GM21576 (cell line): Measurements from ENCODE around the gene DOC2A.
"Not testable (repeated sequence)": the region's sequence is repeated elsewhere in the genome, so short reads cannot be mapped to it uniquely, and the experiment has no call there.

Experiments
- ATAC-seq: cut with Tn5 transposase; IDR thresholded peaks from one replicate; pipeline ENCODE4 v1.9.1; 2021; ENCODE audit warnings: mild to moderate bottlenecking, moderate library complexity; ENCODE audit not compliant: unreplicated experiment

DOC2A gene

GRCh38 chr16:30010844-30011713 lies at the start of gene DOC2A:
Gene DOC2A (minus strand): TSS chr16:30011027. CDS start chr16:30010222, 805 bp downstream.
- no peak for ATAC-seq

DNA sequence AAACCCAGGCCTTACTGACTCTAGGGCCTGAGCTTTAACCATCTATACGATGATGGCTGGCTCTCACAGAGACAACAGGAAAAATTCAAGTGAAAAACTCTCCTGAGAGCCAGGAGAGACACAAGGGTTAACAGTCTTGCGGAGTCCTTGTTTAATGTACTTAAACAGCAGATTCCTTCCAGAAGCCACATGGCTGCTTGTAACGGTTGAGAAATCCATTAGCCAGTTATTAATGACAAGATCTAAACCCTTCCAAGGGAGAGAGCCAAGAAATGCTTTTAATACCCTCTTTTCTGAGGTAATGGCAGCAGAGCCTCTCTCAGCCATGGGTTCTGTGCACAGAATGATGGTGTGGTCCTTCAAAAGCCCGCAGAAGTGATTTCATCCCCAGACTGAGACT lies 49.5 kb upstream of the DOC2A start:
- no peak for ATAC-seq

- no peak for ATAC-seq
These were observed 44.2 kb upstream of the DOC2A start for GRCh38 chr16:30054959-30055553.

- ATAC-seq = no peak
These were observed 43.6 kb upstream of the DOC2A start for GRCh38 chr16:30054451-30054850.

DNA sequence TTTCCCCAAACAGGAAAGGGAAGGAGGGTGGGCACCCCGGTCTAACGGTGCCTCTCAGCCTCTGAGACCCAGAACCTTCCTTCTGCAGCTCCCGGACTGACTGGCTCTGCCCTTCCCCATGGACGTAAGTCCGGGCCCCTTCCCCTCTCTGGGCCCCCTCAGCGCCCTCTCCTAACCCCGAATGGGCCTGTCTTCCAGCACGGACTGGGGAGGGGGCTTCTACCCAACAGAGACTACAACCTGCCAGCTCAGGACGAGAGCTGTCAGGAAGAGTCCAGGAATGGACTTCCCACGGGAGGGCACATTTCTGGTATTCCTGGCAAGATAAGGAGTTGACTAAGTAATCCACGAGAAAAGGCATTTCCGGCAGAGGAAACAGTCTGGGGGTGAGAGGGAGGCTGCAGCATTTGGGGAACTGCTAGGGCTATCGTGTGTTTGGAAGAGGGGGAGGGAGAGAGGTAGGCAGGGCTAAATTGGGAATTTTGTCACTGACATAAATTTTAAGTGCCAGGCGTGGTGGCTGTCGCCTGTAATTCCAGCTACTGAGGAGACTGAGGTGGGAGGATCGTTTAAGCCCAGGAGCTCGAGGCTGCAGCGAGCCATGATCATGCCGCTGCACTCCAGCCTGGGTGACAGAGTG lies 42.7 kb upstream of the DOC2A start:
- no peak for ATAC-seq

GRCh38 chr16:30052671-30053372 lies 42.0 kb upstream of the DOC2A start:
- ATAC-seq = peak; percentile 58

DNA sequence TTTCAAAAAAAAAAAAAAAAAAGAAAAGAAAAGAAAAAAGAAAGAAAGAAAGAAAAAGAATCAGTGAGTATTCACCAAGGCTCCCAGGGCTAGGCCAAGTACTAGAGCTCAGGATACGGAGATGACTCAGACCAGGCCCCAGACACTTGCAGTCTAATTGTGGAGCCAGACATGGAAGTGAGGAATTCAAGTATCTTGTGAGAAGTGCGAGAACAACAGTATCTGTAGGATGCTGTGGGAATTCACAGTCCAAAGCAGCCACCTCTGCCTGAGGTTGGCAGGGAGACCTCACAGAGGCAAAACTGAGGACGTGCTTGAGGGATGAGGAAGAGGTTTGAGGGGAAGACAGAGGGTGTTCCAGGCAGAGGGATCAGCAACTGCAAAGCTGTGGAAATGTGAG lies 40.7 kb upstream of the DOC2A start:
- no peak for ATAC-seq

- no peak for ATAC-seq
These were observed 39.0 kb upstream of the DOC2A start for GRCh38 chr16:30049871-30050270.

DNA sequence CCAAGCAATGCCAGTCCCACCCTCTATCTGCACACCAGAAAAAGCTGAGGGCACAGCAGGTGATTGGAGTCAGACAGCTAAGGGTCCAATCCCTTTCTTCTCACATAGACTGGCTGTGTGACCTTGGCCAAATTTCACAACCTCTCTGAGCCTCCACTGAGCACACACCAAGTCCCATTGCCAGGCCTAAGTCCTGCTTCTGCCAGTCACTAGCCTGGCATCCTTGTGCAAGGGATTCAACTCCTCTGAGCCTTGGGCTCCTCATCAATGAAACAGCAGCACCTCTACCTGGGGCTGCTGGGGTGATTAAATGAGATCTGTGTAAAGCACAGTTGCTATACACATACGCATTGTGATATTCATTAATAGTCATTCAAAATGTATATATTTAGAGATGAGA lies 35.8 kb upstream of the DOC2A start:
- no peak for ATAC-seq

- ATAC-seq = no peak
These were observed 35.4 kb upstream of the DOC2A start for GRCh38 chr16:30046178-30046577.

DNA sequence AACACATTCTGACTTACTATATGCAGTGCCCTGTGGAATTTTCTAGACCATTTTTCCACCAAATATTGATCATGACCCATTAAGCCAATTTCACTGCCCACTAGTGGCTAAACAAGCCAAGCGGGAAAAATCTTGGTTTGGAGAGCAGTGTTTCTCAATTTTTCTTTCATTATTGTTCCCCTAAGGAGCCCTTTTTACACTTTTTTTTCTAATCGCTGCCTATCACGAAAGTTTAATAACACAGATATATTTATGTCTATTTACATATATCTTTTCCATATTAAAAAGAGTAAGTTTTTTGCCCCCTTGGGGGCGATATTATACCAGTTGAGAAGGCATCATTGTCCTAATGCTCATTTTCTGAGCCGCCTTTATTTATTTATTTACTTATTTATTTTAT lies 31.0 kb upstream of the DOC2A start:
- no peak for ATAC-seq

- not testable (repeated sequence) for ATAC-seq
These were observed 29.9 kb upstream of the DOC2A start for GRCh38 chr16:30040690-30041089.

GRCh38 chr16:30040221-30040620 lies 29.4 kb upstream of the DOC2A start:
- no peak for ATAC-seq

GRCh38 chr16:30033270-30033669 lies 22.4 kb upstream of the DOC2A start:
- ATAC-seq = no peak

- no peak for ATAC-seq
These were observed 21.4 kb upstream of the DOC2A start for GRCh38 chr16:30032083-30032819.

DNA sequence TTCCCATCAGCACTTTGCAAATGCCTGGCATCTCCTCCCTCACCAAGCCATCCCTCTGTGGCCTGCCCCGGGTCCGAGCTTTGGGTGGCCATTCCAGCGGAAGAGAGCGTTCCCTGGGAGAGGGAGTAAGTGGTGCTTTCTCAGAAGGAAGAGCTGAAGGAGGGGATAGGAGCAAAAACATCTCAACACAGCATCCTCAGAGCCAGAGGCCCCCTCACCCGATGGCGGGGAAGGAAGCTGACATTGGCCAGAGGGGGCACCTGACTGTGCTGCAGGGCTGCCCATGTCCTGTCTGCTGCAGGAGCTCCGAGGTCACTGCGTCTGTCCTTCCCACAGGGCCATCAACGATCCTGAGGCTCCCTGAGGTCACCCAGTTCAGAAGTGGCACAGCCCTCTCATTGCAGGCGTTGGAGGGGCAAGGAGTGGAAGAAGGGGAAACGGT lies 20.7 kb upstream of the DOC2A start:
- no peak for ATAC-seq

DNA sequence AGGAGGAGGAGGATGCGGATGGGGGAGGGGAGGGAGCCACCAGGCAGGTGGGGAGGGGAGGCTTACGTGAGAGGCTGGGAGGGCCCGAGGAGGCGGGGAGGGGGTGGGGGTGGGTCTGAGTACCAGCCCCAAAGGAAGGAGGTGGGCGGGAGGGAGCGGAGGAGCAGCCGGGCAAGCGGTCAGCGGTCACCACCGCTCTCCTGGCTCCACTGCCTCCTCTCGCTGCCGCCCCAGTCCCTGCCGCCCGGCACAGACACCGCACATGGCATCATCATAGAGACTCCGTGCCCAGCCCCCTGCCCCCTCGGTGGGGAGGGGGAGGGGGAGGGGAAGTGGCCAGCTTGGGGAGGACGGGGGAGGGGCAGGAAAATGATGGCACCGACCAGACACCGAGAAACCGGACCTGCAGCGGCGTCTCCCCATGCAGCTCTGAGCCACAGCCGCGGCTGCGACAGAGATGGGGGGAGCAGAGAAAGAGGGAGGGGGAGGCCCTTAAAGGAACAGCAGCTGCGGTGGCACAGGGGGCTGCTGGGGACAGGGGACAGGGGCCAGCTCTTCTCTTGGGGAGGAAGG lies 20.1 kb upstream of the DOC2A start, which contains the start of gene TLCD3B:
Gene TLCD3B (minus strand): TSS at position 431 of the 573 bp plus-strand sequence. CDS start 744 bp downstream, outside the sequence.
- ATAC-seq = no peak

DNA sequence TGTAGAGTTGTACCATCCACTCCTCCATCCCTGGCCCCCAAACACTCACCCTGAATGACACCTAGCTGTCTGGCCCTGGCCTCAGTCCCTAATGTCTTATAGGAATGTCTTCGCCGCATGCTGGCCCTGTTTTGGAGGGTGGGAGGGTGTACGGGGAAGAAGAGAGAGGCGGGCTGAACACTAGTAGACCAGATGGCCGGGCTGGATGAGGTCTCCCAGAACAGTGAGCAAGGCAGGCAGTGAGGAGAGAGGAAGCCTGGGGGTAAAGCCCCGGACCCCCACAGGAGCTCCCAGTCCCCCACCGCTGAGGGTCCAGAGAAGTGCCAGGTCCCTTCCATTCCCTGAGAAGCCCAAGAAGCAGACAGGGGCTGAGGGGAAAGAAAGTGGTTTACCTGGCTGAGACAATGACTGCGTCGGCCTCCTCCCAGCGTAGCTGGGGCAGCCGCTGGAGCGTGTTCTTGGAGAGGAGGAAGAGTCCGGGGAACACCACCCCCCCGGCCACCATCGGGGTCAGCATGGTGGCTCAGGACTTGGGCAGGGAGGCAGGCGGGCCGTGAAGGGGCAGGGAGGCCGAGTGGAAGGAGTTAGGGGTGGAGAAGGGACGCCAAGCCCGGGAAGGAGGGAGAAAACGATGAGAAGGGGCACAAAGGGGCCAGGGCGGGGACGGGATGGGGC lies 19.3 kb upstream of the DOC2A start:
- no peak for ATAC-seq

DNA sequence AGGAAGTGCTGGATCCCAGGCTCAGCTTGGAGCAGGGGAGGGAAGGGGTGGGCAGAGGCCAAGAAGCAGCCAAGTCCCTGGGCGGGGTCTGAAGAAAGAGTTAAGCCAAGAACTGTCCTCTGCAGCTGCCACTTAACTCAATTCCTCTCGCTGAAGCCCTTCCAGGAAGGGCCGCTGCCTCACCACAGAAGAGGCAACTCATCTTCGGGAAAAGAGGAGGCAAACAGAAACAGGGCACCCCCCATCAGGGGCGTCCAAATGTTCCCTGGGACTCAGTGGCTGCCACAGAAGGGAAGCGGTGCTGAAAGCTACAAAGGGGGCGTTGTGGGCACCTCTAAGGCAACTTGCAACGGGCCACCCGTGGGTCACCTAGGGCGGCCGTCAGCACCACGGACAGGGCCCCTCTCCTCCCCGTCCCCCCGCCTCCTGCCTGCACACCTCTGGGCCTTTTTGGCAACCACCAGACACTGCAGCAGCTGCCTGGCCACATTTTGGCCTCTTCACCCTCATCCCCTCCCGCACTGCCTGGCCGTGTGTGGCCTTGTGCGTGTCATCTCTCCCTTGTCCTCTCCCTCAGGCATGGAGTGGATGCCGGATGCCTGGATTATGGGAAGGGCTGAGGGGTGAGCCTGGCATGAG lies 17.7 kb upstream of the DOC2A start:
- ATAC-seq = no peak
